22Rv1 (cell line): Measurements from ENCODE around the gene PRXL2A.

Source experiments
- H3K27ac ChIP-seq: fragments of 450-650 bp; 2 replicates; pipeline ENCODE4 v1.5.1; 2017
- ZFX ChIP-seq: fragments of 450-650 bp; IDR thresholded peaks from 2 replicates; pipeline ENCODE4 v1.6.1; 2017; ENCODE audit warnings: antibody characterized with exemption, borderline replicate concordance
- TF ChIP-seq, protein P1 (sequence below): fragments of 450-650 bp; IDR thresholded peaks from 2 replicates; pipeline ENCODE4 v1.5.1; 2017; ENCODE audit warnings: mild to moderate bottlenecking

PRXL2A gene

GRCh38 chr10:80421050-80421706, 12.8 kb downstream of the PRXL2A start:
- no peak overlapping the region for H3K27ac ChIP-seq
- no peak for TF ChIP-seq ZFX
- TF ChIP-seq, protein P1, sequence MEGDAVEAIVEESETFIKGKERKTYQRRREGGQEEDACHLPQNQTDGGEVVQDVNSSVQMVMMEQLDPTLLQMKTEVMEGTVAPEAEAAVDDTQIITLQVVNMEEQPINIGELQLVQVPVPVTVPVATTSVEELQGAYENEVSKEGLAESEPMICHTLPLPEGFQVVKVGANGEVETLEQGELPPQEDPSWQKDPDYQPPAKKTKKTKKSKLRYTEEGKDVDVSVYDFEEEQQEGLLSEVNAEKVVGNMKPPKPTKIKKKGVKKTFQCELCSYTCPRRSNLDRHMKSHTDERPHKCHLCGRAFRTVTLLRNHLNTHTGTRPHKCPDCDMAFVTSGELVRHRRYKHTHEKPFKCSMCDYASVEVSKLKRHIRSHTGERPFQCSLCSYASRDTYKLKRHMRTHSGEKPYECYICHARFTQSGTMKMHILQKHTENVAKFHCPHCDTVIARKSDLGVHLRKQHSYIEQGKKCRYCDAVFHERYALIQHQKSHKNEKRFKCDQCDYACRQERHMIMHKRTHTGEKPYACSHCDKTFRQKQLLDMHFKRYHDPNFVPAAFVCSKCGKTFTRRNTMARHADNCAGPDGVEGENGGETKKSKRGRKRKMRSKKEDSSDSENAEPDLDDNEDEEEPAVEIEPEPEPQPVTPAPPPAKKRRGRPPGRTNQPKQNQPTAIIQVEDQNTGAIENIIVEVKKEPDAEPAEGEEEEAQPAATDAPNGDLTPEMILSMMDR: no peak

DNA sequence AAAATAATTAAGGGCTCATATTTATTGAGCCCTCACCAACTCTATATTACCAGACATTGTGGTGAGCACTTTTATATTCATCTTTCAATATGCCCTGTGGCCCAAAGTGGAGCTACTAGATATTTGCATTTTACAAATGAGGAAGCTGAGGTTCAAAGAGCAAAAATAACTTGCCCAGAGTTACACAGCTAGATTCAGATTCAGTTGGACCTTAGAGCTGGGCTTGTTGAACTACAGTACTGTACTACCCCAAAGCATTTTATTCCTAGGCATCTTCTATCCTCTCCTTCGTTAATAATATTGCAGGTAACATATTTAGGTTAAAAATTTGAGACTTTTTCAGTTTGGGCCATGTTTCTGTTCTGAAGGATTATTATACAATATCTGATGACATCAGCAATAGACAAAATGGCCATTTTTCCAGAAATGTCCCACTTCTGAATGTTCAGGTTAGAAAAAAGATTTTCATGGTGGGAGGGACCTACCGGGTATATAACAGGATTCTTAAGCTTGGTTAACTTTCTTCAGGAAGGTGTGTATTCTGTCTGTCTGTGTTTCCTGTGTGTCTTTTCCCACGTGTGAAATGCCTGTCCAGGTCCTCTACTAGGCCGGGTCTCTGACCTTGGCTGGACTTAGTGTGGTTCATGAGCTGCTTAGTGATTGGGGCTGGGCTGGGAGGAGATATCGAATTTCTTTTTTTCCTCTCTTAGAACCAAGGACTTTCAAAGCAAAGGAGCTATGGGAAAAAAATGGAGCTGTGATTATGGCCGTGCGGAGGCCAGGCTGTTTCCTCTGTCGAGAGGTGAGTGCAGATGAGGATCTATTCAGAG, 13.6 kb downstream of the PRXL2A start:
- no peak overlapping the region for H3K27ac ChIP-seq
- TF ChIP-seq ZFX: no peak
- TF ChIP-seq, protein P1: no peak

DNA sequence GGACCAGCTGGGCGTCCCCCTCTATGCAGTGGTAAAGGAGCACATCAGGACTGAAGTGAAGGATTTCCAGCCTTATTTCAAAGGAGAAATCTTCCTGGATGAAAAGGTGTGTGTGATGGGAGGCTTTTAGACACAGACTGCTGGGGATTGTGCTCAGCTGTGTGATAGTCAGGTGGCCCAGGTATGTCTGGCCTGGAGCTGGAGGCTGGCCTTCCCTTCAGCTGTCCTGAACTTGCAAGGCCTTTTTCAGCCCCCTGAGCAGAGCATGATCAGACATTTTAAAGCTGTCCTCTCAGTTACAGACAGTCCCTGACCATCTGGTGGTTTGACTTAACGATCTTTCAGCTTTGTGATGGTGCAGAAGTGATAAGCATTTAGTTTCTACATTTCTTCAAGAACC, 17.6 kb downstream of the PRXL2A start:
- H3K27ac ChIP-seq: no peak overlapping the region
- TF ChIP-seq, protein P1: no peak
- TF ChIP-seq ZFX: no peak

GRCh38 chr10:80427541-80427940, 19.2 kb downstream of the PRXL2A start:
- TF ChIP-seq, protein P1: no peak
- no peak for TF ChIP-seq ZFX
- no peak overlapping the region for H3K27ac ChIP-seq

DNA sequence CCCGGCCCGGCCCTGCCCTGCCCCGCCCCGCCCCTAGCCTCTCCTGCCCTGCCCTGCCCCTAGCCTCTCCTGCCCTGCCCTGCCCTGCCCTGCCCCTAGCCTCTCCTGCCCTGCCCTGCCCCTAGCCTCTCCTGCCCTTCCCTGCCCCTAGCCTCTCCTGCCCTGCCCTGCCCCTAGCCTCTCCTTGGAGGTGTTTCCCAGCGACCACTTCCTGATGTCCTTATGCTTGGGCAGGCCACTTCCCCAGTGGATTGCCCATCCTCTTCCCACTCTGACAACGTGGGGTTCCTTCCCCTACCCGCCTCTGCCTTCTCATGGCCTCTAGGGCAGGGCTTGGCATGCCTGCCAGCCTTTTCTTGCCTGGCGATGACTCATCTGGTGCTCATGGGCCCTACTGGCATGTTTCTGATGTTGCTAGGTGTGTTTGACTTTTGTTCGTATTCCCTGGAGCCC, 21.2 kb downstream of the PRXL2A start:
- TF ChIP-seq ZFX: no peak
- TF ChIP-seq, protein P1: no peak
- H3K27ac ChIP-seq: no peak overlapping the region

- TF ChIP-seq, protein P1: no peak
- TF ChIP-seq ZFX: no peak
- no peak overlapping the region for H3K27ac ChIP-seq
Observed at GRCh38 chr10:80433134-80433533, 24.8 kb downstream of the PRXL2A start.

DNA sequence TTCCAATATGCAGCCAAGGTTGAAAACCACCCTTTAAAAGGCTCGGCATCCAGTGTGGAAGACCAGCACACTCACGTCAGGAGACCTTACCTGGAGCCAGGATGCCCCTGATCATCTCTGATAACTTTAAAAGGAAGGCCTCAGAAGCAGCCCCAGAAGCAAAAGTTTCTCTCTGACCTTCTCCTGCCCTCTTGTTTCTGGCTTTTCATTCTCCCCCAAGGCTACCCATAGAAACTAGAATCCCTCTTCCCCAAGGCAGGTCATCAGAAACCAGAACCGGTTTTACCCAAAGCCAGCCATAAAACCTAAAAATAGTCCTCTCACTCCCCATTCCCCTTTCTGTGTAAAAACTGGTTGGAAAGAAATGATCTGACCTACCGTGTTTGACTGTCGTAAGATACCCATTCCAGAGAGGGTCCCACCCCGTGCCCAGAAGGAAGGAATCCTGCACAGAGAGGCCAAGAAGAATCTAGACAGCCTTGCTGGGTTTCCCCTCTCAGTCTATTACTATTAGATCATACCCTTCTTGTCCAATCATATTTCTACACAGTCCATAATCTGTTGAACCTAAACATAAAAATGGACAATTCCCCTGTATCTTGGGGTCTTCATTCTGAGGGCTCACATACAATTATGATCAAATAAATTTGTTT, 28.2 kb downstream of the PRXL2A start:
- H3K27ac ChIP-seq: no peak overlapping the region
- TF ChIP-seq, protein P1: no peak
- TF ChIP-seq ZFX: no peak
